ENCODE results near the gene PTRH2.
"Not testable (repeated sequence)": the region's sequence is repeated elsewhere in the genome, so short reads cannot be mapped to it uniquely, and the experiment has no call there.

The PTRH2 gene

DNA sequence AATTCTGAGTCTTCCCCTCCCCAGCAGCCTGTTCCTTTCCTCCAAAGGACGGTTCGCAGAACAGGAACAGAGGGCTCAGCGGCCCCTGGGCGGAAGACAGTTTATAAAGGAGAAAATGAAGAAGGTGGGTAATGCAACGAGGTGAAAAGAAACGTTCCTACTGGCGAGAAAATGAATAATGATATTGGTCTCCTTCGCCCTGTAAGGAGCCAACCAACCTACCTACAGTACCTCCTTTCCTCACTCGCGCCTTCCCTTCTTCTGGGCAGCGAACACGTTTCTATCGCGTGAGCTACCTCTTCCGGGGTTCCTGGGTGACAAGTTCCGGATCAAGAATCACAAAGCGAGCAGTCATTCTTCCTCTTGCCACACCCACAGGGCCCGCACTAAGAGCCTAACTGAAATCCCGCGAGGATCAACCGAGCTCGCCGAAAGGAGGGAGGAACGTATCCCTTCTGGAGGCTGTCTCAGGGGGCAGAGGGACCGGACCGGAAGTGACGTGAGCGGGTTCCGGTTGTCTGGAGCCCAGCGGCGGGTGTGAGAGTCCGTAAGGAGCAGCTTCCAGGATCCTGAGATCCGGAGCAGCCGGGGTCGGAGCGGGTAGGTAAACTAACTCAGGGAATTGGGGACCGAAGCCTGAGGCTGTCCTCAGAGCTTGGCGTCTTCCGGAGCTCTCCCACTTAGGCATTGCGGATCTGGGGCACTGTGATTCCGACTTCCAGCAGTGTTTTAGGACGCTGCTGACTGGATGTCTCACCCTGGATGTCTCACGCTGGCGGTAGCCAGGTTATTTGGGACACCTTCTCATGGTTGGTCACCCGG lies at the start of gene PTRH2, which contains the start of gene VMP1:
Gene PTRH2 (minus strand): TSS at position 282 of the 822 bp plus-strand sequence. CDS start 9,452 bp downstream, outside the sequence.
Gene VMP1 (plus strand): TSS at position 506 of the 822 bp plus-strand sequence. CDS start 23,793 bp downstream, outside the sequence.
- DNase-seq (ENCODE audit: low read depth) = peak; percentile 100
- TF ChIP-seq, protein P1, sequence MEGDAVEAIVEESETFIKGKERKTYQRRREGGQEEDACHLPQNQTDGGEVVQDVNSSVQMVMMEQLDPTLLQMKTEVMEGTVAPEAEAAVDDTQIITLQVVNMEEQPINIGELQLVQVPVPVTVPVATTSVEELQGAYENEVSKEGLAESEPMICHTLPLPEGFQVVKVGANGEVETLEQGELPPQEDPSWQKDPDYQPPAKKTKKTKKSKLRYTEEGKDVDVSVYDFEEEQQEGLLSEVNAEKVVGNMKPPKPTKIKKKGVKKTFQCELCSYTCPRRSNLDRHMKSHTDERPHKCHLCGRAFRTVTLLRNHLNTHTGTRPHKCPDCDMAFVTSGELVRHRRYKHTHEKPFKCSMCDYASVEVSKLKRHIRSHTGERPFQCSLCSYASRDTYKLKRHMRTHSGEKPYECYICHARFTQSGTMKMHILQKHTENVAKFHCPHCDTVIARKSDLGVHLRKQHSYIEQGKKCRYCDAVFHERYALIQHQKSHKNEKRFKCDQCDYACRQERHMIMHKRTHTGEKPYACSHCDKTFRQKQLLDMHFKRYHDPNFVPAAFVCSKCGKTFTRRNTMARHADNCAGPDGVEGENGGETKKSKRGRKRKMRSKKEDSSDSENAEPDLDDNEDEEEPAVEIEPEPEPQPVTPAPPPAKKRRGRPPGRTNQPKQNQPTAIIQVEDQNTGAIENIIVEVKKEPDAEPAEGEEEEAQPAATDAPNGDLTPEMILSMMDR (IDR thresholded peaks at IDR 0.05; ENCODE audit: low read length, missing control alignments) = no peak
- H3K4me3 ChIP-seq (replicated peaks; ENCODE audit: low read depth, low read length) = peak within 1 kb of the TSS; percentile 86

DNA sequence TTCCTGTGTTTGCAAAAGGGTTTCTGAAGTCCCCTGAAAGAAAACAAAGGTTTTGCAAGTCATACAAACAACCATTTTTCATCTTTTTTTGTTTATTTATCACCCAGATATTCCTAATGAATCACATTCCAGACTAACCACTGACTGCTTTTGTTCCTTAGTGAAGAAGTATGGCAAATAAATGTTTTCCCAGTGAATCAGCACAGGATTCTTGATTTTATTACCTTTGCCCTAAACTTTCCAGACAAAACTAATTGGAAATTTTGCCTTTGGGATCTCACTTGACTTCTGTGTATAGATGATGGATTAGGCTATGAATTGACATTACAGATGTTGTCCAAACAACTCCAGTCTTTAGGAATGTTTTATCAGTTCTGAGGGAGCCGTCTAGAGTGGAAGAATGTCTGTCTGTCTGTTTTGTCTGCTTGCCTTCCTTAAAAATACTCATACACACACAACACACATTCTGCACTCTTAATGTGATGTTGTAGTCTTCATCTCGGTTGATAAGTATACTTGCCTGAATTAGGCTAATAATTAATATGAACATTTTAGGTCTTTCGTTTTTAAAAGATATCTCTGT lies 49.1 kb upstream of the PTRH2 start:
- no peak overlapping the region for H3K4me3 ChIP-seq (replicated peaks; ENCODE audit: low read depth, low read length)
- DNase-seq (ENCODE audit: low read depth) = peak; percentile 84
- TF ChIP-seq, protein P1 (IDR thresholded peaks at IDR 0.05; ENCODE audit: low read length, missing control alignments) = no peak

DNA sequence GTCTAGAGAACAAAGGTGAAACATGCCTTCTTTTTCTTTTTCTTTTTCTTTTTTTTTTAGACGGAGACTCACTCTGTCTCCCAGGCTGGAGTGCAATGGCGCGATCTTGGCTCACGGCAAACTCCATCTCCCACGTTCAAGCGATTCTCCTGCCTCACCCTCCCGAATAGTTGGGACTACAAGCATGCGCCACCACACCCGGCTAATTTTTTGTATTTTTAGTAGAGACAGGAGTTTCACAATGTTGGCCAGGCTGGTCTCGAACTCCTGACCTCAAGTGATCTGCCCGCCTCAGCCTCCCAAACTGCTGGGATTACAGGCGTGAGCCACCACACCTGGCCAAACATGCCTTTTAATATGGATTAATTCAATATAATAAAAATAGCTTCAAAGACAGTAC lies 47.8 kb upstream of the PTRH2 start:
- H3K4me3 ChIP-seq (replicated peaks; ENCODE audit: low read depth, low read length); DNase-seq (ENCODE audit: low read depth): not testable (repeated sequence)

DNA sequence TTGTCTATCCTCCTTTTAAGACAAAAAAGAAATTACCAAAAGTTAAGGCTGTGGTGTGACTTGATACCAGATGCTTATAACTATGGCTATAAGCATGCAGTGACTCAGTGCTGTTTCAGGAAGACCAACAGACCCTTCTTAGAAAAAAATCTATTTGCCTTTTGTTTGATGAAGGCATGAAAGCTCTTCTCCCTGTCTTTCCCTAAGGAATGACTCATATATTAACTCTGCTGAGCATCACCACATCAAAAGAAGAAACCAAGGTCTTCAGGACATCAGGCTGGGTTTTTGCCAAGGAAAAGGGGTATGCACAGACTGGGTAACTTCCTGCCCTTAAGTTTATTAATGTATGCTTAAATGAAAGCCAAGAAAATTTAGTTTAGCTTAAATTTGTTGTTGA lies 47.3 kb upstream of the PTRH2 start:
- TF ChIP-seq, protein P1 (IDR thresholded peaks at IDR 0.05; ENCODE audit: low read length, missing control alignments) = no peak
- peak overlapping the region; percentile 37 for H3K4me3 ChIP-seq (replicated peaks; ENCODE audit: low read depth, low read length)
- DNase-seq (ENCODE audit: low read depth) = peak; percentile 93

DNA sequence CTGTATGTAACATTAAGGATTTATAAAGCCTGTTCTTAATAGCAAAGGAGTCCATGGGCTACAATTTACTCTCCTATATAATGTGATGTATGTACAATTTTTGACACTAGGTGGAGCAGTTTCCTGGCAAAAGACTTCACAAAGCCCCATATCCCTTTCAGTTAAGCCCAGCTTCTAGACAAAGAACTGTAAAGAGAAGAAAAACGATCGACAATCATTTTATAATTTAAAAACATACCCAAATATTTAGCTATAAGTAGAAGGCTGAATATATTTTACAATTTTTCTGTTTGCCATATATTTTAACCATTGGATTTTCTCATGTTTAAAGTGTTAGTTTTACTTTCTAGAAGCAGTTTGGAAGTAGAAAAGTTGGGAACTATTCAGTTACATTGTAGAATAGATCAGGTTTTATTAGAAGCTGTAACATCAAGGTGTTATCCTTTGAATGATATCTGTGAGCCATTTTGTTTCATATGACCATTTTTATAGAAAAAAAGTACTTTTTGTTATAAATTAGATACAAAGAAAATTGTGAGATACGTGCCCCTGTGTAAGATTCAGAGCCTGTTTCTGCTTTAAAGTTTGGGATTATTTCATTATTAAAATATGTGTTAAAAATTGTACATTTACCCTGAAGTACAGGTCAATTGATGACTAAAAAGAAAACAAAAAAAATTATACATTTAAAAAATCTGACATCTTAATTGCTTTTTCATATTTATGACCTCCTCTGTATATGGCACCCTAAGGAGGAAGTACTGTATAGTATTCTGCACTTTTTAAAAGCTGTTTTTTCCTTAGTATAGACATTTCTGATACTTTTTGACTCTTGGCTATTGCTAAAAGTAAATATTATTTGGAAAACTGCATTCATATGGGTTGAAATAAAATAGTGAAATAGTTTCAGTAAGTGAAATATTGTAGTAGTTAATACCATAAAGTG lies 46.6 kb upstream of the PTRH2 start:
- DNase-seq (ENCODE audit: low read depth) = peak; percentile 95
- peak overlapping the region; percentile 37 for H3K4me3 ChIP-seq (replicated peaks; ENCODE audit: low read depth, low read length)
- TF ChIP-seq, protein P1 (IDR thresholded peaks at IDR 0.05; ENCODE audit: low read length, missing control alignments) = peak; percentile 60

DNA sequence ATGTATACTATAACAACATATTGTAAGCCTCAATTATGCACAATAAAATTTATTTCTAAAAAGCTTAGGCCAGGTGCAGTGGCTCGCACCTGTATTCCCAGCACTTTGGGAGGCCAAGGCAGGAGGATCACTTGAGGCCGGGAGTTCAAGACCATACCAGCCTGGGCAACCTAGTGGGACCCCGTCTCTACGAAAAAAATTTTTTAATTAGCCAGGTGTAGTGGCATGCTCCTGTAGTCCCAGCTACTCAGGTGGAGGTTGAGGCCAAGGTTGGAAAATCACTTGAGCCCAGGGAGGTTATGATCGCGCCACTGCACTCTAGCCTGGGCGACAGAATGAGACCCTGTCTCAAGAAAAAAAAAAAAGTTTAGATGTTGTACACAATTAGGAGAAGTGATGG lies 45.7 kb upstream of the PTRH2 start:
- H3K4me3 ChIP-seq (replicated peaks; ENCODE audit: low read depth, low read length) = no peak overlapping the region
- TF ChIP-seq, protein P1 (IDR thresholded peaks at IDR 0.05; ENCODE audit: low read length, missing control alignments) = no peak
- no peak for DNase-seq (ENCODE audit: low read depth)

DNA sequence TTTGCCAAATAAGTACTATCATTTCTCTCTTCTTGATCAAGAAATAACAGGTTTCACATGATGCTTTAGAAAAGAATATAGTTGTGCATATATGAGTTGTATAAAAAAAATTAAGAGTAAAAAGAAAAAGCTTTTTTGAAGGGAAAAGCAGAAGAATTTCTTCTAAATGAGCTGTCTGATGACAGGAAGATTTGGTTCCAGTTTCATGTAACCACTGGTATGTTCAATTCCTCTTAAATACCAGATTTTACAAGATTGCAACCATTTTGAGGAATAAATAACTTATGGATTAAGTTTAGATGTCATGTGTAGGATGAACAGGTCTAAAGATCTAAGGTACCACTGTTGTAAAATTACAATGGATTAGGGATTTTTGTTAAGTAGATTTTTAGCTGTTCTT lies 45.2 kb upstream of the PTRH2 start:
- no peak for DNase-seq (ENCODE audit: low read depth)
- TF ChIP-seq, protein P1 (IDR thresholded peaks at IDR 0.05; ENCODE audit: low read length, missing control alignments) = no peak
- no peak overlapping the region for H3K4me3 ChIP-seq (replicated peaks; ENCODE audit: low read depth, low read length)
